Cerebellar nuclear complex (tissue), 1 donor: Measurements from ENCODE around the gene TRIM2.

Experiments used
- DNase-seq, 2 experiments: peaks; one replicate each; lab custom pipeline; 2025; lab: John Stamatoyannopoulos, UW

The TRIM2 gene

GRCh38 chr4:153275380-153276276 lies 71.4 kb downstream of the TRIM2 start:
- DNase-seq, result no peak

- peak in 1 of 2 experiments; percentile 84 for DNase-seq
Observed at GRCh38 chr4:153276971-153277370, 72.7 kb downstream of the TRIM2 start.

DNA sequence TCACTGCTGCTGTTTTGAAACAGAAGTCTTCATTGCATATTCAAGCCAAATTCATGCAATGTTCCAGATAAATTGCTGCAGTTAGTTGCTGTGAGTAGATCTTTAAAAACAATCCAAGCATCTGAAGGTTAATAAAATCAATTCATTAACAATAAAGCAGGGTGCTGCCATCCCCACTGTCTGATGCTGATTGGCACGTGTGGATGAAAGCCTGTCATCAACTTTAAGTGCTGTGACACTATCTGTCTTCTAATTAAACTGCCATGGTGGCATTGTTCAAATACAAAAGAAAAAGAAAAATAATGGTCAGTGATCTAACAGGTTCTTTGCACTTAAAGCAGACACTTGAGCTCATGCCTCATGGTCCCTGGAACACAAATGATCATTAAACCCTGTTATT lies 77.2 kb downstream of the TRIM2 start:
- DNase-seq, result no peak

- no peak for DNase-seq
Observed at GRCh38 chr4:153282023-153282422, 77.8 kb downstream of the TRIM2 start.

GRCh38 chr4:153283260-153283659 lies 79.0 kb downstream of the TRIM2 start:
- no peak for DNase-seq

- DNase-seq, result no peak
Observed at GRCh38 chr4:153290134-153290533, 85.9 kb downstream of the TRIM2 start.

DNA sequence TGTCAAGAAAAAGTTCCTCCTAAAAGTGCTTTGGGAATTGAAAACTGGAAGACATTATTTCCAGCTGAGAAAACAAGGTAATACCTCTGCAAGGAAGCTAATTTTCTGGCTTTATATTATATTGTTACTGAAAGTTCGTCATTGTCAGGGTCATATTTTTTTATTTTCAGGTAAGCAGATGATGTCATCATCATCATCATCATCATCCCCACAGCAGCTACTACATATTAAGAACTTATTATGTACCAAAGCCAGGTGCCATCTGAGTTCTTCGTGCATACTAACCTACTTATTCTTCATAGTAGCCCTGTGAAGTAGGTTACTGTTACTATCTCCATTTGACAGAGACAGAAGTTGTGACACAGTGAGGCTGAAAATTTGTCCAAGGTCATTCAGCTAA lies 87.3 kb downstream of the TRIM2 start:
- DNase-seq, result no peak

DNA sequence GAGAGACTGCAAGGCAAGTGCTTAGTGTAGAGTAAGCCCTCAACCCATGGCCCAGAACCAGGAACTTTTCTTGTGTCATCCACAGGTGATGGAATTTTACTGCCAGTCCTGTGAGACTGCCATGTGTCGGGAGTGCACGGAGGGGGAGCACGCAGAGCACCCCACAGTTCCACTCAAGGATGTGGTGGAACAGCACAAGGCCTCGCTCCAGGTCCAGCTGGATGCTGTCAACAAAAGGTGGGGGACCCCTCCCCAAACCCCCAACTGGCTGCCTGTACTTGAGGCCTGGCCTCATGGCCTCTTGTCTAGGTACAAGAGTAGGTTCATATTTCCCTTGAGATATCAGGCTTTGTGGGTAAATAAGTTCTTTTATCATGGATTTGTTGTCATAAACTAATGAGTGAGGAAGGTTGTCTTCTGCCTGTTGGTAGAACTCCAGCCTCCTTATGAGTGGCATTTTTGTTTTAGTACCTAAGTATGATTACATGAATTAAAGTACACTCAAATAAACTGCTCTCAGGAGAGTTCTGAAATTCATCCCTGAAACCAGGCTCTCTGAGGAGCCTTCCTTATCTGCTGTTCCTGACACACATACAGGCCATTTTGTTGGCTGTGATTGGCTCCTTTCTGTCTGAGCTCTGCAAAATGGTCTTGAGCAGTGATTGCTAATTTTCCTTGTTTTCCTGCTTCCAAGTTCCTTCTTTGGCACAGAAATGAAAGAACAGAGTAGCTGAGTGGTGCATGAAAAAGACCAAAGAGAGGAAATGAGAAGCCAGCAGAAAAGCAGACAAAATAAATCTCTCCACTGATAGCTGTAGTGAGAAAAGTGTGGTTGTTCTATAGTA lies 88.9 kb downstream of the TRIM2 start:
- no peak for DNase-seq

- no peak for DNase-seq
Observed at GRCh38 chr4:153293742-153294057, 89.5 kb downstream of the TRIM2 start.

- DNase-seq, result no peak
Observed at GRCh38 chr4:153294631-153295030, 90.4 kb downstream of the TRIM2 start.

- DNase-seq, result no peak
Observed at GRCh38 chr4:153295131-153295755, 91.0 kb downstream of the TRIM2 start.

- DNase-seq, result no peak
Observed at GRCh38 chr4:153296040-153296823, 92.0 kb downstream of the TRIM2 start.

DNA sequence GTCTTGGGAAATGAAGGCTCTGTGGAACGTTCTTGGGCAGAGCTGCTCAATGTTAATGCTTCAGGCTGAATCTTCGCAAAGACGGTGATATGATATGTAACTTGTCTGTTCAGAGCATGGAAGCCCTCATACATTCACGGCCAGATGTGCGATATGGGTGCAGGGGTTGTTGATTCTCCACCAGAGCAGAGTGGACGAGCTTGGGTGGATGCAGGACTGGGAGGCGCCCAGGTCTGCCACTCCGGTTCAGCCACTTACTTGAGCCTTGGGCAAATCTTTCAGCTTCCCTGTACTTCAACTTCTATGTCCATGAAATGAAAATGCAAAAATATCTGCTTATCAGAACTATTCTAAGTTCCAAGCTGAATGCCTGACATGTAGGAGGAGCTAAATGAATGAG lies 92.9 kb downstream of the TRIM2 start:
- no peak for DNase-seq

GRCh38 chr4:153310793-153311192 lies 106.5 kb downstream of the TRIM2 start:
- no peak for DNase-seq

- DNase-seq, result no peak
Observed at GRCh38 chr4:153314915-153315314, 110.7 kb downstream of the TRIM2 start.

DNA sequence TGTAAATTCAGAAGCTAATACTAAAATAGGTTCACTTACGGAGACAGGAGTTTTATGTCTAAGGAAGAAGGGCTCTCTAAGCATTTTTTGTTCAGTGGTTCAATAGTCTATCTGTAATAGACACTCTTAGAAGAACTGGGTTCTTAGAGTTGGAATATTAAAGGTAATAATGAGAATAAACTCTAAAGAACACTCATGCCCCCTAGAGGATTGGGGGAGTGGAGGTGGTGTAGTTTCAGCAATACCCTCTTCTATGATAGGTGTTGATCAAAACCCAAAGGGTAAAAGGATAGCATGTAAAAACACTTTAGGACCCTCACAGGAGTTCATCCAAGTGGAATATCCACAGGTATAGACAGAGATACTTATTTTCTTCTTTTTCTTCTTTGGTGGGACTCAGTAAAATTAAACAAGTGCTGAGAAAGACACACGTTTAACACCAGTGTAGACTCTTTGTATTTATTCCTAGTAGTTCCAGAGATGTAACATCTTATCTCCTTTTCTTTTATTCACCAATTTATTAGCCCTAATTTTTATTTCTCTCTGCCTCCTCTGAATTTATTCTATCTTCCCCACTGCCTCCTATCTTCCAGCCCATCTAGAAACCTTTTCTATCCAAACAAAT lies 114.6 kb downstream of the TRIM2 start:
- DNase-seq, result peak in 1 of 2 experiments; percentile 19

GRCh38 chr4:153322791-153323190 lies 118.5 kb downstream of the TRIM2 start:
- DNase-seq, result no peak

DNA sequence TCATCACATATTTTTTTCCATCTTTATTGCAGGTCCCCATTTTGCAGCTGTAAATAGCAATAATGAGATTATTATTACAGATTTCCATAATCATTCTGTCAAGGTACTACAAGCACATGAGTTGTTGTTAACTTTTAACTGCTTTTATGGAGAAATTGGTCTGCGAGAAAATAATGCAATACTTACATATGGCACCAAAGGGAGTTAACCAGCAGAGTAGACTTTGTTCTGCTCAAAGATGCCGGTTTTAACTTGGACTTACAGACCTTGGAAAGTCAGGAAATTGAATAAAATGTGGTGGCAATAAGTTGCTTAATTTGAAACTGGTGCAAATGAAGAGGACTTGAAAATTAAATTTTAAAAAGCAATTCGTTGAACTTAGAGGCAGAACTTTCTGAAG lies 119.8 kb downstream of the TRIM2 start:
- DNase-seq, result no peak

GRCh38 chr4:153325558-153325957 lies 121.3 kb downstream of the TRIM2 start:
- no peak for DNase-seq

- no peak for DNase-seq
Observed at GRCh38 chr4:153326513-153326912, 122.3 kb downstream of the TRIM2 start.

- DNase-seq, result no peak
Observed at GRCh38 chr4:153327247-153327646, 123.0 kb downstream of the TRIM2 start.
